A549 (cell line): ENCODE data around the gene DEPDC1B. TPM values are rescaled to one million over a fixed set of nuclear protein-coding genes. Genes with fewer than 3 reads are reported as not detected.

Experiments used
- ATAC-seq, 2 experiments: fragments of 200-7000 bp in 1 of 2; fragments of >200 bp in 1 of 2; cut with Nextera tagmentation in 1 of 2; cut with Tn5 transposase in 1 of 2; 3 replicates each; pipeline versions ENCODE4 v1.8.0 to v1.9.1; 2018 to 2020; ENCODE audit warnings: mild to moderate bottlenecking in 1 of 2, moderate library complexity in 1 of 2
- CTCF ChIA-PET: fragments of 300-600 bp; sonication (Branson Sonifier 250); formaldehyde crosslinking; extraction: SDS; loops from one replicate; lab custom pipeline; 2021; ENCODE audit warnings: antibody characterized with exemption, inconsistent platforms; lab: Yijun Ruan, JAX
- POLR2A ChIA-PET: fragments of 350-600 bp; formaldehyde crosslinking; extraction: SDS; loops from one replicate; lab custom pipeline; 2021; ENCODE audit warnings: antibody characterized with exemption, inconsistent platforms; lab: Yijun Ruan, JAX
- DNase-seq, 2 experiments: peaks; one replicate each; pipeline versions ENCODE4 v3.0.0 to v3.0.0-alpha.2; 2011 to 2016; ENCODE audit warnings: low read depth in 1 of 2, low spot score in 1 of 2
- FAIRE-seq: peaks from 2 replicates; lab custom pipeline; 2011; peaks lifted over from hg19 to GRCh38; lab: Jason Lieb, UNC
- H3K27ac ChIP-seq, 2 experiments: fragments of >200 bp; sonication (Bioruptor Twin); formaldehyde crosslinking; 3 replicates each; pipeline ENCODE4 v1.5.1; 2016 to 2017
- H3K4me1 ChIP-seq: fragments of >200 bp; sonication (Bioruptor Twin); formaldehyde crosslinking; 3 replicates; pipeline ENCODE4 v1.6.1; 2016
- H3K4me2 ChIP-seq: fragments of >200 bp; sonication (Bioruptor Twin); formaldehyde crosslinking; 3 replicates; pipeline ENCODE4 v1.6.1; 2016
- H3K4me3 ChIP-seq: fragments of >200 bp; sonication (Bioruptor Twin); formaldehyde crosslinking; 3 replicates; pipeline ENCODE4 v1.5.1; 2016
- H3K9me3 ChIP-seq: fragments of >200 bp; sonication (Bioruptor Twin); formaldehyde crosslinking; 3 replicates; pipeline ENCODE4 v1.6.1; 2016
- CBX8 ChIP-seq: fragments of 200-600 bp; sonication (generic); IDR thresholded peaks from 2 replicates; pipeline ENCODE4 v1.6.1; 2016
- CEBPB ChIP-seq, 2 experiments: fragments of >200 bp in 1 of 2; sonication (Bioruptor Twin) in 1 of 2; formaldehyde crosslinking in 1 of 2; IDR thresholded peaks; 2 replicates each; pipeline ENCODE4 v1.6.1; 2012 to 2016
- CHD2 ChIP-seq: fragments of 150-350 bp; IDR thresholded peaks from 2 replicates; pipeline ENCODE4 v1.6.1; 2014; ENCODE audit warnings: low read length; ENCODE audit not compliant: partially characterized antibody
- CHD4 ChIP-seq: fragments of 200-600 bp; sonication (generic); IDR thresholded peaks from 2 replicates; pipeline ENCODE4 v1.6.1; 2016; ENCODE audit warnings: antibody characterized with exemption, mild to moderate bottlenecking, borderline replicate concordance
- E2F6 ChIP-seq: IDR thresholded peaks from 2 replicates; pipeline ENCODE4 v1.6.1; 2012; ENCODE audit warnings: low read depth, borderline replicate concordance
- ESRRA ChIP-seq: fragments of 150-350 bp; IDR thresholded peaks from 2 replicates; pipeline ENCODE4 v1.6.1; 2014; ENCODE audit warnings: mild to moderate bottlenecking, low read length, borderline replicate concordance
- FOSB ChIP-seq: fragments of 250-450 bp; sonication (Bioruptor Pico); IDR thresholded peaks from 2 replicates; pipeline ENCODE4 v1.5.0; 2020; ENCODE audit warnings: mild to moderate bottlenecking, moderate library complexity
- FOSL2 ChIP-seq, 2 experiments: fragments of 450-650 bp in 1 of 2; fragments of >200 bp in 1 of 2; sonication (Bioruptor Twin) in 1 of 2; formaldehyde crosslinking; IDR thresholded peaks; 2 replicates each; pipeline versions ENCODE4 v1.5.0 to v1.6.1; 2016 to 2020; ENCODE audit warnings: mild to moderate bottlenecking in 1 of 2, moderate library complexity in 1 of 2
- HDAC2 ChIP-seq: fragments of 200-600 bp; sonication (generic); IDR thresholded peaks from 2 replicates; pipeline ENCODE4 v1.6.1; 2016
- JUN ChIP-seq, 2 experiments: fragments of >200 bp; sonication (Bioruptor Twin); formaldehyde crosslinking; IDR thresholded peaks; 2 replicates in 1 of 2; 3 replicates in 1 of 2; pipeline ENCODE4 v1.6.1; 2016 to 2017
- KDM1A ChIP-seq: fragments of 200-600 bp; sonication (generic); IDR thresholded peaks from 2 replicates; pipeline ENCODE4 v1.6.1; 2016; ENCODE audit warnings: low read depth, mild to moderate bottlenecking
- RAD21 ChIP-seq, 2 experiments: fragments of >200 bp in 1 of 2; sonication (Bioruptor Twin) in 1 of 2; formaldehyde crosslinking in 1 of 2; IDR thresholded peaks in 1 of 2; conservative IDR thresholded peaks in 1 of 2; 2 replicates in 1 of 2; 3 replicates in 1 of 2; pipeline ENCODE4 v1.6.1; 2012 to 2018; ENCODE audit warnings: inconsistent platforms in 1 of 2
- RARB ChIP-seq: fragments of 250-450 bp; sonication (Bioruptor Pico); IDR thresholded peaks from 2 replicates; pipeline ENCODE4 v1.8.0; 2021; ENCODE audit warnings: mild to moderate bottlenecking, moderate library complexity
- RFX5 ChIP-seq: fragments of 450-650 bp; IDR thresholded peaks from 2 replicates; pipeline ENCODE4 v1.7.1; 2014; ENCODE audit warnings: antibody characterized with exemption, mild to moderate bottlenecking, moderate library complexity
- TFCP2L1 ChIP-seq: fragments of 250-450 bp; sonication (Bioruptor Pico); IDR thresholded peaks from 2 replicates; pipeline ENCODE4 v1.5.0; 2021; ENCODE audit warnings: mild to moderate bottlenecking
- TP53 ChIP-seq: fragments of 250-450 bp; sonication (Bioruptor Pico); IDR thresholded peaks from 2 replicates; pipeline ENCODE4 v1.5.0; 2021; ENCODE audit warnings: mild to moderate bottlenecking, moderate library complexity
- ZNF302 ChIP-seq: fragments of 250-450 bp; sonication (Bioruptor Pico); IDR thresholded peaks from 2 replicates; pipeline ENCODE4 v1.9.0; 2021; ENCODE audit warnings: inconsistent platforms, mild to moderate bottlenecking, moderate library complexity
- WGBS: methylation state at CpG from one replicate; pipeline ENCODE4 v1.1.6; 2017; ENCODE audit errors: missing lambda C conversion rate; 5-methylcytosine and 5-hydroxymethylcytosine counted together
- polyA plus RNA-seq, 4 experiments: library from polyadenylated mRNA; depleted of rRNA in 3 of 4; stranded (reverse); fragments of >200 nt; fragmentation: RNase III in 1 of 4; extraction: RNeasy Plus Mini Kit Qiagen cat#74134 plus additional on column Dnase treatment in 1 of 4; gene quantifications; 2 replicates in 3 of 4; 3 replicates in 1 of 4; pipeline ENCODE4 v1.2.3, GENCODE V29; 2011 to 2017
- TF ChIP-seq, protein P1 (sequence below): fragments of >200 bp; sonication (Bioruptor Twin); formaldehyde crosslinking; IDR thresholded peaks from 3 replicates; pipeline ENCODE4 v1.6.1; 2016
- TF ChIP-seq, protein P2 (sequence below): fragments of 250-450 bp; sonication (Bioruptor Pico); IDR thresholded peaks from 2 replicates; pipeline ENCODE4 v1.5.0; 2021; ENCODE audit warnings: mild to moderate bottlenecking, moderate library complexity, borderline replicate concordance
- TF ChIP-seq, protein P3 (sequence below): IDR thresholded peaks from 2 replicates; pipeline ENCODE4 v1.6.1; 2012

Gene DEPDC1B
- polyA plus RNA-seq, 2 of the 4 experiments (the other 2 are of a cell fraction) = 17.4 to 34.8 TPM

DNA sequence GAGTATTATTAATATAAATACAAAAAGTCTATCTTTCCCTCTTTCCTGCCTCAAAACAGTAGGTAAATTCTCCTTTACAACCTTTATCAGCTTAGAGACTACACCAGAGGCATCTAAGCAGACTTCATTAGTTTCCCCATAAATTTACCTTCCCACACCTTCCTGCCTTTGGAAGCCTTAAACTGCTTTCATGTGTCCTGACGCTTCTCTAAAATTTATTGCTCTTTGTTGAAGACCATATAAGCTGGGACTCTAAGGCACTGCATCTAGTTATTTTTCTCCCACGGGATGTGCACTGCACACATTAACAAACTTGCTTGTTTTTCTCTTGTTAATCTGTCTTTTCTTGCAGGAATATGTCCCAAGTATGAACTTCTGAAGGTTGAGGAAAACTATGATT is 51.8 kb downstream of the DEPDC1B start:
- ATAC-seq = no peak
- CTCF ChIA-PET = no interaction called here
- Histone ChIP-seq H3K4me2 (no peak overlapping the region), H3K4me1 (peaks cover 10% of the 10 kb centered on the region; the same call in 2 of the 3 replicates), H3K4me3 (no peak overlapping the region), H3K9me3 (no peaks in the 10 kb centered on the region; the same call in 2 of the 3 replicates), H3K27ac (no peak overlapping the region)
- TF ChIP-seq TP53 (CRISPR knock-in tag) (no peak), JUN (IDR thresholded peaks at IDR 0.05) (no peak), HDAC2 (no peak), CHD4 (no peak), ZNF302 (no peak)
- TF ChIP-seq, protein P1, sequence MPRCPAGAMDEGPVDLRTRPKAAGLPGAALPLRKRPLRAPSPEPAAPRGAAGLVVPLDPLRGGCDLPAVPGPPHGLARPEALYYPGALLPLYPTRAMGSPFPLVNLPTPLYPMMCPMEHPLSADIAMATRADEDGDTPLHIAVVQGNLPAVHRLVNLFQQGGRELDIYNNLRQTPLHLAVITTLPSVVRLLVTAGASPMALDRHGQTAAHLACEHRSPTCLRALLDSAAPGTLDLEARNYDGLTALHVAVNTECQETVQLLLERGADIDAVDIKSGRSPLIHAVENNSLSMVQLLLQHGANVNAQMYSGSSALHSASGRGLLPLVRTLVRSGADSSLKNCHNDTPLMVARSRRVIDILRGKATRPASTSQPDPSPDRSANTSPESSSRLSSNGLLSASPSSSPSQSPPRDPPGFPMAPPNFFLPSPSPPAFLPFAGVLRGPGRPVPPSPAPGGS = no peak
- POLR2A ChIA-PET = no interaction called here
- no peak for DNase-seq
- 82% methylated on average over 2 of the region's 2 CpGs for WGBS
- no peak for FAIRE-seq

DNA sequence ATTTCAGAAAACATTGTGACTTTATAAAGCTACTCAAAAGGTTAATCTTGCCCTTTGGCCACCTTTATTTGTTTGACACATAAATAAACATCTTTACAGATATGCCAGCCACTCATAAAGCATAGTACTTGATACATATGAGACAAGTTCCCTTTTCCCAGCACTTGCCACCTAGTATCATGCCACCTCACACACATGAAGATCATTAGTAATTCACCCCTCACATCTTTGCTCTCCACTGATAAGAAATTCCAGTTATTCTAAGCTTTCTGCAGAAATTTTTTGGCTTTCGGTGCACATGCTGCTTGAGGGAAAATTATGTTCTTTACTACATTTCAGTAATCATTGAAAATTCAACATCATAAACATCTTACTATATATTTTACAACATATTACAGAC is 59.1 kb downstream of the DEPDC1B start:
- POLR2A ChIA-PET = no interaction called here

GRCh38 chr5:60639544-60639943 is 60.4 kb downstream of the DEPDC1B start:
- TF ChIP-seq TP53 (CRISPR knock-in tag) (no peak), FOSB (no peak), CHD4 (no peak), CBX8 (no peak), TFCP2L1 (CRISPR knock-in tag) (no peak), CHD2 (no peak), FOSL2 (IDR thresholded peaks at IDR 0.05) (no peak), FOSL2 (CRISPR knock-in tag; IDR thresholded peaks at IDR 0.05) (no peak), CEBPB (IDR thresholded peaks at IDR 0.05) (no peak)
- TF ChIP-seq, protein P1 = no peak
- TF ChIP-seq, protein P2, sequence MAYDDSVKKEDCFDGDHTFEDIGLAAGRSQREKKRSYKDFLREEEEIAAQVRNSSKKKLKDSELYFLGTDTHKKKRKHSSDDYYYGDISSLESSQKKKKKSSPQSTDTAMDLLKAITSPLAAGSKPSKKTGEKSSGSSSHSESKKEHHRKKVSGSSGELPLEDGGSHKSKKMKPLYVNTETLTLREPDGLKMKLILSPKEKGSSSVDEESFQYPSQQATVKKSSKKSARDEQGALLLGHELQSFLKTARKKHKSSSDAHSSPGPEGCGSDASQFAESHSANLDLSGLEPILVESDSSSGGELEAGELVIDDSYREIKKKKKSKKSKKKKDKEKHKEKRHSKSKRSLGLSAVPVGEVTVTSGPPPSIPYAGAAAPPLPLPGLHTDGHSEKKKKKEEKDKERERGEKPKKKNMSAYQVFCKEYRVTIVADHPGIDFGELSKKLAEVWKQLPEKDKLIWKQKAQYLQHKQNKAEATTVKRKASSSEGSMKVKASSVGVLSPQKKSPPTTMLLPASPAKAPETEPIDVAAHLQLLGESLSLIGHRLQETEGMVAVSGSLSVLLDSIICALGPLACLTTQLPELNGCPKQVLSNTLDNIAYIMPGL (CRISPR knock-in tag) = no peak
- no peak overlapping the region for H3K4me3 ChIP-seq
- WGBS = 93% methylated on average over 1 of the region's 1 CpG
- CTCF ChIA-PET = interaction anchor here (1.6 kb wide), 1 partner anchor 10 kb away, joined by 6 read pairs; no protein-coding TSS in a partner anchor
- DNase-seq (no peak), FAIRE-seq (no peak), ATAC-seq (no peak)
- H3K27ac ChIP-seq = no peak overlapping the region
- H3K4me2 ChIP-seq = no peak overlapping the region
- no peaks in the 10 kb centered on the region for H3K4me1 ChIP-seq
- peaks cover 11% of the 10 kb centered on the region; the same call in 2 of the 3 replicates for H3K9me3 ChIP-seq
- POLR2A ChIA-PET = no interaction called here

More for the DNA sequence above, 59.1 kb downstream of the DEPDC1B start:
- no peak overlapping the region for H3K4me2 ChIP-seq
- H3K9me3 ChIP-seq = peaks cover 8% of the 10 kb centered on the region; the same call in 2 of the 3 replicates
- H3K27ac ChIP-seq = no peak overlapping the region
- no peak overlapping the region for H3K4me3 ChIP-seq
- DNase-seq (no peak), FAIRE-seq (no peak), ATAC-seq (no peak)
- TF ChIP-seq RARB (CRISPR knock-in tag) = no peak
- TF ChIP-seq, protein P3, sequence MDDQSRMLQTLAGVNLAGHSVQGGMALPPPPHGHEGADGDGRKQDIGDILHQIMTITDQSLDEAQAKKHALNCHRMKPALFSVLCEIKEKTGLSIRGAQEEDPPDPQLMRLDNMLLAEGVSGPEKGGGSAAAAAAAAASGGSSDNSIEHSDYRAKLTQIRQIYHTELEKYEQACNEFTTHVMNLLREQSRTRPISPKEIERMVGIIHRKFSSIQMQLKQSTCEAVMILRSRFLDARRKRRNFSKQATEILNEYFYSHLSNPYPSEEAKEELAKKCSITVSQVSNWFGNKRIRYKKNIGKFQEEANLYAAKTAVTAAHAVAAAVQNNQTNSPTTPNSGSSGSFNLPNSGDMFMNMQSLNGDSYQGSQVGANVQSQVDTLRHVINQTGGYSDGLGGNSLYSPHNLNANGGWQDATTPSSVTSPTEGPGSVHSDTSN = no peak
- TF ChIP-seq ESRRA = no peak
- no peak for TF ChIP-seq E2F6
- no peak for TF ChIP-seq KDM1A
- TF ChIP-seq FOSL2 (IDR thresholded peaks at IDR 0.05) = no peak
- TF ChIP-seq FOSL2 (CRISPR knock-in tag; IDR thresholded peaks at IDR 0.05) = no peak
- TF ChIP-seq TFCP2L1 (CRISPR knock-in tag) = no peak
- TF ChIP-seq RAD21 (conservative IDR thresholded peaks at IDR 0.05 in 1 of 2, IDR thresholded peaks at IDR 0.05 in 1 of 2) = no peak
- TF ChIP-seq RFX5 = no peak
- H3K4me1 ChIP-seq = no peaks in the 10 kb centered on the region
- CTCF ChIA-PET = interaction anchor here (0.7 to 1.6 kb wide), 3 partner anchors 9 to 831 kb away, joined by 3 to 6 read pairs (median 4); no protein-coding TSS in a partner anchor
- 93% methylated on average over 1 of the region's 1 CpG for WGBS
